GM18505 (cell line): Measurements from ENCODE around the gene CEP152.

Experiments used
- ATAC-seq: cut with Tn5 transposase; IDR thresholded peaks from one replicate; pipeline ENCODE4 v1.9.1; 2021; ENCODE audit not compliant: unreplicated experiment
- POLR2A ChIP-seq: IDR thresholded peaks from 4 replicates; pipeline ENCODE4 v1.6.1; 2011; ENCODE audit warnings: borderline replicate concordance; ENCODE audit not compliant: insufficient read depth, insufficient read length; ENCODE audit errors: extremely low read depth

The CEP152 gene

GRCh38 chr15:48721061-48721810, 89.6 kb downstream of the CEP152 start:
- no peak for ATAC-seq
- TF ChIP-seq POLR2A: no peak

GRCh38 chr15:48720646-48721045, 90.2 kb downstream of the CEP152 start:
- no peak for TF ChIP-seq POLR2A
- ATAC-seq: no peak

GRCh38 chr15:48719668-48720067, 91.2 kb downstream of the CEP152 start:
- TF ChIP-seq POLR2A: no peak
- no peak for ATAC-seq

DNA sequence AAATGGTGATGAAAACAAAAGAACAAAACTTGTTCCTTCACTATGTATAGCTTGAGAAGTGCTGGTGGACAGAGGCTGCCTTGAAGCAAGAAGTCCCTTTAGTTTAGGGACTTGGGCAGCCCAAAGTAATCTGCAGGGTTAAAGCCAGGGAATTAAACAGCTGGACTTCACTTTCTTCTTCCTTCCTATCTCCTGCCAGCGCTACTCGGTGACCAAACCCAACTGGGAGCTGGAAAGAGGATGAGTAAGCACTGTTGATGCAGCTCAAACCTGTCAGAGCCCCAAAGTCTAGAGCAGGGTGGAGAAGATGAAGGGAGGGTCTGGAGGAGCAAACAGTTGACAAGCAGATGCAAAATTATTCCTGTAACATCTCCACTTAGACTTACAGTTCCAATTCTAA, 92.2 kb downstream of the CEP152 start:
- no peak for TF ChIP-seq POLR2A
- ATAC-seq: no peak

- TF ChIP-seq POLR2A: no peak
- ATAC-seq: no peak
Observed at GRCh38 chr15:48717458-48717857, 93.4 kb downstream of the CEP152 start.

GRCh38 chr15:48712546-48712945, 98.3 kb downstream of the CEP152 start:
- no peak for ATAC-seq
- TF ChIP-seq POLR2A: no peak

- no peak for TF ChIP-seq POLR2A
- no peak for ATAC-seq
Observed at GRCh38 chr15:48710952-48711495, 99.8 kb downstream of the CEP152 start.

DNA sequence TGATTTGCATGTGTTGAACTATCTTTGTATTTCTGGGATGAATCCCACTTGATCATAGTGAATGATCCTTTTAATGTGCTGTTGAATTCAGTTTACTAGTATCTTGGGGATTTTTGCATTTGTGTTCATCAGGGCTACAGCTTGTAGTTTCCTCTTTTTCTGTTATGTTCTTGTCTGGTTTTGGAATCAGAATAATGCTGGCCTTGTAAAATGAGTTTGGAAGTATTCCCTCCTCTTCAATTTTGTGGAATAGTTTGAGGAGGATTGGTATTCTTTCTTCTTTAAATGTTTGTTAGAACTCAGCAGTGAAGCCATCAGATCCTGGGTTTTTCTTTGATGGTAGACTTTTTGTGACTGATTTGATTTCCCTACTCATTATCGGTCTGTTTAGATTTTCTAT, 102.2 kb downstream of the CEP152 start:
- TF ChIP-seq POLR2A: no peak

DNA sequence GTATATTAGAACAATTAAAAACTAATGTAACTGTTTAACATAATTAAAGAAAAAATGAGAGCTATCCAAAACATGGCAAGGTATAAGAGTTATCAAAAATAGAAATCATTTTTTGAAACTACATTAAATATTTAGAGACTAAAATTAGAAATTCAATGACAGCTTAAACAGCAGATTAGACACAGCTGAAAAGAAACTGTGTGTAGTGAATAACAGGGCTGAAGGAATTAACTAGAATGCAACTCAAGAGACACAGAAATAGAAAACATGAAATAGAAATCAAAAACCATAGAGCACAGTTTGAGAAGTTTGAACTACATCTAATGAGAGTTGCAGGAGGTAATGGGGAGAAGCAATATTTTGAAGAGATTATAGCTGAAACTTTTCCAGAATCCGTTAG, 105.5 kb downstream of the CEP152 start:
- TF ChIP-seq POLR2A: no peak
- no peak for ATAC-seq

More for the DNA sequence above, 102.2 kb downstream of the CEP152 start:
- no peak for ATAC-seq

DNA sequence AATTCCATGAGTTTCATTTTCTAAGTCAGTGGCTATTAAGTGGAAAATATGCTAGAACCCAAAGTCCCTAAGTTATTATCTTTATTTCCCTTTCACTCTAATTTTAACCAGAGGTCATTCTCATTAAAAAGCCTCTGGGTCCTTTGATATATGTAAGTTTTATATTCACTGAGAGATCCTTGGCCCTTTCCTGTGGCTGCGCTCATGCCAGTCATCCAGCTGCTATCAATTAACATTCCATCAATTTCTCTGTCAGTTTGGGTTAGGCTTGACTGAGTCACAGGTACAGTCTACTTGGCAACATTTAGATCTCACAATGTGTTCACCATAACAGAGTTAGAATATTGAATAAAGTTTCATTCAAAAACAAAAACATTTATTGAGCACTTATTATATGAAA, 107.3 kb downstream of the CEP152 start:
- no peak for ATAC-seq
- no peak for TF ChIP-seq POLR2A

DNA sequence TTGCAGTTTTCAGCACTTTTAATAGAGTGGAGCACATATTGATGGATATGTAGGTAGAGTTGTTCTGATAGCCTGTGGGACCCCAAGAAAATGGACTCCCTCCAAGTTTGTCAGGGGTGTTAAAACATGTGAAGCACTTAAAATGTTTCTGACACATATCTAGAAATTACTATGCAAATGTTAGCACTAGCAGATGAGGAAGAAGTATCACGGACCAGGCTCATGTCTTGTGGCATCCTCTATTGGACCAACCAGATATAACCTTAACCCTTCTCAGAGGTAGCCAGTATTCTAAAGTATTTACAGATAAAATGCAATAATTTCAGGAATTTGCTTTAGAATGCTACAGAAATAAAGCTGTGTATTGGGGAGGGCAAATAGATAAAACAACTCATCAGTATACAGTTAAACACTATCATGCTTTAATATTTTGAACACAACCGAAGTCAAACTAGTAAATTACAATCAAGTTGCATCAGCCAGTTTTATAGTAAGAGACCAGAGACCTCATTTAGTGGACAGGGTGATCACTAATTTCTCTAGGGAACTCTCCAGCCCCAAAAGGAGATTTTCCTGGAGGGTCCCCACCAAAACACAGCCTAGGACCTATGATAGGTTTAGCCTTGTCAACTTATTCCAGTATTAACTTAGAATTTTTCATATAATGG, 108.2 kb downstream of the CEP152 start:
- TF ChIP-seq POLR2A: no peak
- no peak for ATAC-seq

- ATAC-seq: no peak
Observed at GRCh38 chr15:48696627-48697312, 114.1 kb downstream of the CEP152 start.

DNA sequence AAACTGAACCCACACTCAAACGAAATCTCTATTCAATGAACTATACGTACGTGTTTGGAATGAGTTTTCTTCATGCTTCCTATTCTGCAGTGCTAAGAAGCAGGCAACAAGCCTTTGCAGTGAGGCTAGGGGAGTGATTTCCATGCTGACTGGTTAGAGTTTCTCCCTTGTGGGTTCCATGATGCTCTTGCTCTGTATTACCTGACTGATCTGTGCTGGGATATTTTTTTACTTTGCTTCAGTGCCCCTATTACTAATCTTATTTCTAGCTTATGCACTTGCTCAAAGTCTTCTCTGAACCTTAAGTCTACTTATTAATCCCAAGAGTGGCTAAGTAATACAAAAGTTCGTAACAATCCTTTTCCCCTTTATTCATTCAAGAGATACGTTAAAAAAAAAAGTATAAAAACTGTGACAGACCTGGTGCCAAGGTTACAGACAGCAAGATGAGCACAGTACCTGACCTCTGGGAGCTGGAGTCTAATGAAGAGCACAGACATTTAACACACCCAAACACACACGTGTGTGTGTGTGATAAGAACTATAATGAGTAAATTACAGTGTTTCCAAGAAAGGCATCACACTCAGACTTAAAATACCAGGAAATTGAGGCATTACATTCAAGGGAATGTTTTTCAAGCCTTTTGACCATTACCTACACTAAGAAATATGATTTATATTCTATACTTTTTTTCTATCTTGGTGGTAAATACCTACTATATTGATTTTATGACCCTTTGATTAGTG, 114.9 kb downstream of the CEP152 start:
- TF ChIP-seq POLR2A: no peak
- no peak for ATAC-seq

More at GRCh38 chr15:48696627-48697312, 114.1 kb downstream of the CEP152 start:
- no peak for TF ChIP-seq POLR2A

DNA sequence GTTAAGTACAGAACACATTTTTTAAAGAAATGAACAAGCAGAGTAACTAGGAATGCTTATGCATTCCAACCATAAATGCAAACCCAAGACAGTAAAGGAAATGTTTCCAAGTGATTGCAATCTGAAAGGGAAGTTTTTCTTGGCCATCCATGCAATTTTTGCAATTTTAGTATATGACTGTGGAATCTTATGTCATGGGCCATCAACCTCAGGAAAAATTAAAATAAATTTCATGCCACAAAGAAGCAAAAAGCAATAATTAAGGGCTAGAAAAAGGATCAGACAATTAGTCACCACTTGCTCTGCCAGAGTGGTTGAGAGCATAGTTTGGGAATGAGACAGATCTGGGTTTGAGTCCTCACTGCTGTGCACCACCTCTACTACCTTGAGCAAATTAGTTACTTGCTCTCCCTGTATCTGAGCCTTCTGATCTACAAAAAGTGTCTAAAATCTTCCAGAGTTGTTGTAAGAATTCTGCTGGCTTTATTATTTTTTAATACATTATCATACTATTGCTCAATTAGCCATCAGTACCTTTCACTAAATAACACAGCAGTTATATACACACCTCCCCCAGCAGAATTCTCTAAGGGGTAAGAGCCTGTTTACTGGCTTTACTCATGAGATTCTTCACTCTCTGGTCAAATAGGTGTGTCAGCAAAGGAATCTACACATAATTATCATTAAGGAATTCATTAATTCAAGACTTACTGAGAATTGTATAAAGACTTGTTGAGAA, 115.6 kb downstream of the CEP152 start:
- no peak for ATAC-seq
- no peak for TF ChIP-seq POLR2A
